C4-2B (cell line): ENCODE data around the gene DQX1.
A peak's percentile ranks its signal among the peaks of the same experiment; 100 is the strongest.

Source experiments
- H3K27ac ChIP-seq: fragments of 450-650 bp; 2 replicates; pipeline ENCODE4 v1.5.1; 2017
- CTCF ChIP-seq: fragments of 450-650 bp; conservative IDR thresholded peaks from 2 replicates; pipeline ENCODE4 v1.5.1; 2017; ENCODE audit warnings: mild to moderate bottlenecking
- ZFX ChIP-seq: fragments of 450-650 bp; IDR thresholded peaks from 2 replicates; pipeline ENCODE4 v1.6.1; 2017

The DQX1 gene

GRCh38 chr2:74535440-74535965, 9.5 kb upstream of the DQX1 start:
- H3K27ac ChIP-seq = no peak overlapping the region
- TF ChIP-seq CTCF = no peak
- no peak for TF ChIP-seq ZFX

- H3K27ac ChIP-seq = no peak overlapping the region
- TF ChIP-seq CTCF (no peak), ZFX (no peak)
Measured at GRCh38 chr2:74534411-74534810, 8.4 kb upstream of the DQX1 start.

DNA sequence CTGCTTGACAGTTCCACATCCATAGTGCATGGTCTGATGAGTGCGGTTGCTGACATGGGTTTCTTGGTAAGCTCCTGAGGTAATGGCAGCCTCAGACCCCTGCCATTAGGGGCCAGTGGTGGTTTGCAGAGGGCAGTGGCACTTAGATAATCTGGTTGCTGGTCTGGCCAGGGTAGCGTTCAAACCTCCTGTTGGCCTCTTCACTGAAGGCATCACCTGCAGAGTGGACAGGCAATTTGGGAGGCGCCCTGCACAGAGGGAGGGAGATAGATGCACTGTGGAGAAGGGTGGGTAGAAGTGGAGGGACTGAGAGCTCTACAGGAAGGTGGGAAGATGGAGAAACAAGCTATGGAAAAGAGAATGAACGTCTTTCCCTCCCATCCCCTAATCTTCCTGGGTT, 7.4 kb upstream of the DQX1 start:
- H3K27ac ChIP-seq = no peak overlapping the region
- TF ChIP-seq CTCF (no peak), ZFX (no peak)

GRCh38 chr2:74532222-74532621, 6.2 kb upstream of the DQX1 start:
- no peak for TF ChIP-seq ZFX
- peak; percentile 25 for TF ChIP-seq CTCF
- no peak overlapping the region for H3K27ac ChIP-seq

DNA sequence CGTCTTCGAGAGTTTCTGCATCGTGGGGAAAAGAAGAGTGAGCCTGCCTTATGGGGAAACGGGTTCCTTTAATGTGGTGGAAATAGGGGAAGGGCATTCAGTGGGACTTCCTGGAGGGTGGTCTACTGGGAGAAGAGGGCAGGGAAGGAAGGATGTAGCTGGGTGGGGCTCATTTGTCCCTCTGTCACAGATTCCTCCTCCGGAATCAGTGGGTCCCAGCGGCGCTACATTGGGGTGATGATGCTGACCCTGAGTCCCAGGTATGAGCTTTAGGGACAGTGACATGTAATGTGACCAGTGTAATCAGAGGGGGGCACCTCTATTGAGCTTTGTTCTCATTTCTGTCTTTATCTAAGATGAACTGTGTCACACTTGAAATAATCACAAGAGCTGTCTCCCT, 5.6 kb upstream of the DQX1 start:
- H3K27ac ChIP-seq = no peak overlapping the region
- TF ChIP-seq ZFX = no peak
- TF ChIP-seq CTCF = no peak

DNA sequence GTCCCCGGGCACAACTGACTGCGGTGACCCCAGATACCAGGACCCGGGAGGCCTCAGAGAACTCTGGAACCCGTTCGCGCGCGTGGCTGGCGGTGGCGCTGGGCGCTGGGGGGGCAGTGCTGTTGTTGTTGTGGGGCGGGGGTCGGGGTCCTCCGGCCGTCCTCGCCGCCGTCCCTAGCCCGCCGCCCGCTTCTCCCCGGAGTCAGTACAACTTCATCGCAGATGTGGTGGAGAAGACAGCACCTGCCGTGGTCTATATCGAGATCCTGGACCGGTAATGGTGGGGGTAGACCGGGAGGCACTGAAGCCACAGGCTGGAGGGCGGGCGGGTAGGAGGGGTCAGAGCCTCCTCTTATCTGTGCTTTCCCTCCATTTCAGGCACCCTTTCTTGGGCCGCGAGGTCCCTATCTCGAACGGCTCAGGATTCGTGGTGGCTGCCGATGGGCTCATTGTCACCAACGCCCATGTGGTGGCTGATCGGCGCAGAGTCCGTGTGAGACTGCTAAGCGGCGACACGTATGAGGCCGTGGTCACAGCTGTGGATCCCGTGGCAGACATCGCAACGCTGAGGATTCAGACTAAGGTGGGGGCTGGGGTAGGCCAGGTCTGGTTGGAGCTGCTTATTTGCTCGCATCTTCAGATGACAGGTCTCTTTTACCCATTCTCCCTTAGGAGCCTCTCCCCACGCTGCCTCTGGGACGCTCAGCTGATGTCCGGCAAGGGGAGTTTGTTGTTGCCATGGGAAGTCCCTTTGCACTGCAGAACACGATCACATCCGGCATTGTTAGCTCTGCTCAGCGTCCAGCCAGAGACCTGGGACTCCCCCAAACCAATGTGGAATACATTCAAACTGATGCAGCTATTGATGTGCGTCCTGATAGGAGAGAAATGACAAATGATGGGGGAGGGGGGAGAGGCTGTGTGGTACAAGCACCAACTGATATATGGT, 4.5 kb upstream of the DQX1 start:
- no peak for TF ChIP-seq ZFX
- TF ChIP-seq CTCF = no peak
- H3K27ac ChIP-seq = peak overlapping the region; percentile 94

- peak within 1 kb of the TSS; percentile 94 for H3K27ac ChIP-seq
- TF ChIP-seq CTCF (no peak), ZFX (peak; percentile 42; the same call in 1 of the 2 replicates)
Measured at GRCh38 chr2:74529357-74530238, 3.6 kb upstream of the DQX1 start, which contains the start of the genes AUP1 and HTRA2. Gene AUP1 (minus strand): TSS chr2:74529706. CDS start chr2:74529629, 77 bp downstream. Gene HTRA2 (plus strand): TSS chr2:74529933. CDS start chr2:74530007, 74 bp downstream.
